Stimulated activated effector memory CD8-positive, alpha-beta T cell treated with anti-CD3 and anti-CD28 coated beads, Interleukin-12 subunit alpha, Interleukin-12 subunit beta, amount 100 ng/mL, for 72 hours (primary cell): Measurements from ENCODE around the gene PPP3R1.

Source experiments
- ATAC-seq: fragments of 150-1000 bp; cut with Tn5 transposase; 2 replicates; pipeline ENCODE4 v1.10.0; 2021
- DNase-seq, 2 donors: peaks; one replicate each; pipeline ENCODE4 v3.0.0; 2021 to 2022; ENCODE audit warnings: low spot score in 2 of 2
- H3K27ac Mint-ChIP-seq: one replicate; pipeline ENCODE4 v1.8.0; 2022; ENCODE audit warnings: mild to moderate bottlenecking, mixed read lengths
- H3K36me3 Mint-ChIP-seq: one replicate; pipeline ENCODE4 v1.8.0; 2022; ENCODE audit warnings: mild to moderate bottlenecking, mixed read lengths
- H3K4me1 Mint-ChIP-seq: one replicate; pipeline ENCODE4 v1.8.0; 2022; ENCODE audit warnings: mixed read lengths
- H3K4me3 Mint-ChIP-seq: one replicate; pipeline ENCODE4 v1.8.0; 2022; ENCODE audit warnings: mild to moderate bottlenecking, mixed read lengths
- H3K9me3 Mint-ChIP-seq: one replicate; pipeline ENCODE4 v1.8.0; 2022; ENCODE audit warnings: mixed read lengths

Gene PPP3R1

GRCh38 chr2:68246396-68246795, 5.9 kb downstream of the PPP3R1 start:
- Mint-ChIP-seq H3K4me3 (no peak overlapping the region), H3K4me1 (peaks cover 17% of the 10 kb centered on the region), H3K36me3 (no peaks in the 10 kb centered on the region), H3K9me3 (no peaks in the 10 kb centered on the region), H3K27ac (no peak overlapping the region)
- no peak for DNase-seq
- ATAC-seq, result no peak

- no peaks in the 10 kb centered on the region for H3K36me3 Mint-ChIP-seq
- DNase-seq (no peak), ATAC-seq (no peak)
- no peak overlapping the region for H3K4me3 Mint-ChIP-seq
- peaks cover 13% of the 10 kb centered on the region for H3K4me1 Mint-ChIP-seq
- no peaks in the 10 kb centered on the region for H3K9me3 Mint-ChIP-seq
- H3K27ac Mint-ChIP-seq, result no peak overlapping the region
These were observed 6.7 kb downstream of the PPP3R1 start for GRCh38 chr2:68245672-68246071.

GRCh38 chr2:68245066-68245465, 7.3 kb downstream of the PPP3R1 start:
- Mint-ChIP-seq H3K36me3 (no peaks in the 10 kb centered on the region), H3K27ac (no peak overlapping the region), H3K4me1 (peaks cover 13% of the 10 kb centered on the region), H3K9me3 (no peaks in the 10 kb centered on the region), H3K4me3 (no peak overlapping the region)
- DNase-seq (no peak), ATAC-seq (no peak)

DNA sequence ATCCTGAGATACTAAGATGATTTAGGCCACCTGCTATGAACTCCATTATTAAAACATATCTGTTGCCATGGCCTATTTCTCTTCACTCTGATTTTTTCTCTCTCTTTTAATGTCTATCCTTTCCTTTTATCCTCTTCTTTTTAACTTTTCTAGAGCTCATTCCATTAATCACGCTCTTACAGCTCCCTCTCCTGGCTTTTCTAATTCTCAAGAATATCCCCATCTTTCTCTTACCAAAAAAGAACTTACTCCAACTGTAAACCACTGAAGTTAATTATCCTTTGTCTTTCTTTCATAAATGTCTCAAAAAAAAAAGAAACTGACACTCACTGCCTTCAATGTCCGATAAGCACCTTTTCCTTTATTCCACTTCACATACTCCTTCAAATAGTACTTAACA, 7.9 kb downstream of the PPP3R1 start:
- DNase-seq, result no peak
- no peak overlapping the region for H3K27ac Mint-ChIP-seq
- no peak for ATAC-seq
- no peak overlapping the region for H3K4me3 Mint-ChIP-seq
- no peaks in the 10 kb centered on the region for H3K9me3 Mint-ChIP-seq
- no peaks in the 10 kb centered on the region for H3K36me3 Mint-ChIP-seq
- peaks cover 14% of the 10 kb centered on the region for H3K4me1 Mint-ChIP-seq

DNA sequence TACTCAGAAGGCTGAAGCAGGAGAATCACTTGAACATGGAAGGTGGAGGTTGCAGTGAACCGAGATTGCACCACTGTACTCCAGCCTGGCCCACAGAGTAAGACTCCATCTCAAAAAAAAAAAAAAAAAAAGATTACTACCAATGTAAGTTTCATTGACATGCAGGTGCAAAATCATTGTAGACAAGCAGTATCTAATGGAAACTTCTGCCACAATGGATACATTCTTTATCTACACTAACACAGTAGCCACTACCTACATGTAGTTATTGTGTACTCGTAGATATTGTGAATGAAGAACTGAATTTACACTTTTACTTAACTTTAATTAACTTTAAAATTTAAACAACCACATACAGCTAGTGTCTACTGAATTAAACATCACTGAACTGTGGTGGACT, 10.6 kb downstream of the PPP3R1 start:
- DNase-seq (no peak), ATAC-seq (no peak)
- H3K9me3 Mint-ChIP-seq, result no peaks in the 10 kb centered on the region
- H3K4me3 Mint-ChIP-seq, result no peak overlapping the region
- H3K36me3 Mint-ChIP-seq, result no peaks in the 10 kb centered on the region
- H3K27ac Mint-ChIP-seq, result no peak overlapping the region
- H3K4me1 Mint-ChIP-seq, result peaks cover 31% of the 10 kb centered on the region

DNA sequence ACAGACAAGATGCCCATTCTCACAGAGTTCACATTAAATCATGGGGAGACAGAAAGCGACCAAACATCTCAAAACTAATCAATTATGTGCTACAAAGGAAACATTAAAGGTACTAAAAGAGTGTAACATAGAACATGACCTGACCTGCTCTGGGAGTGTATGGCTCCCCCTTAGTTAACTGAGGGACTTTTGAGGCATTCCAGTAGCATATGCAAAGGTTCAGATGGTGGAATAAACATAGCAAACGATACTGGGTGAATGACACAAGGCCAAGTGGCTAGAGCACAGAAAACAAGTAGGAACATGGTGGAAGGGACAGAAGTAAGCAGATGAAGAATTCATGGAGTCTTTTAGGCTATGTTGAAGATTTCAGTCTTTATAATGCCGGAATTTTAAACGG, 11.9 kb downstream of the PPP3R1 start:
- DNase-seq, result no peak
- no peak overlapping the region for H3K4me3 Mint-ChIP-seq
- ATAC-seq, result no peak
- no peaks in the 10 kb centered on the region for H3K9me3 Mint-ChIP-seq
- H3K27ac Mint-ChIP-seq, result no peak overlapping the region
- H3K36me3 Mint-ChIP-seq, result no peaks in the 10 kb centered on the region
- H3K4me1 Mint-ChIP-seq, result peaks cover 43% of the 10 kb centered on the region

GRCh38 chr2:68238955-68239822, 13.1 kb downstream of the PPP3R1 start:
- no peaks in the 10 kb centered on the region for H3K9me3 Mint-ChIP-seq
- H3K27ac Mint-ChIP-seq, result peak overlapping the region; percentile 7
- H3K4me3 Mint-ChIP-seq, result peak overlapping the region; percentile 52
- no peaks in the 10 kb centered on the region for H3K36me3 Mint-ChIP-seq
- DNase-seq, result no peak
- ATAC-seq, result peak; percentile 67
- peaks cover 45% of the 10 kb centered on the region for H3K4me1 Mint-ChIP-seq

DNA sequence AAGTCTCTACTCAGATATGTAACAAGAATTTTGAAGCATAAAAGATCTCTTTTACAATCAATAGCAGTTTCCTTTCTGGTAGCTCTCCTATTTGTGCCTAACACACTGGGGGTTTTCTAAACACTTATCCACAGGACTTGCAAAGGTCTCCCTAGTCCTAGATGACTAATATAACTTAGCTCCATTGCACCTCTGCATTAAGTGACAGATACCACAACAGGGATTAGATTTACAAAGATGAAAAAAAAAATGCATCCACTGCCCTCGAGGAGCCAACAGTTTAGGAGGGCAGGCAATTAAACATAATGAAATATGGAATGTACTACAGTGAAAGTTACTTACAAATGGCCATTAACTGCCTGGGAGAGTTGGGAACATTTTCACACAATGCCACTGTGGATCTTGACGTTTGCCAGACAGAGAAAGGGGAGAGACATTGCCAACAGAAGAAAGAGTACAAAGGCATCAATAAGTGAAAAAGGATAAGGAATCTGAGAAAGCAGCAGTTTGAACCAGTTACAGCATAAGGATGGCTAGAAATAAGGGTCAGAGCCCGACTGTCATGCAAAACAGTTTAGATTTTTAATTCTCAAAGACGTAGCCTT, 14.3 kb downstream of the PPP3R1 start:
- H3K9me3 Mint-ChIP-seq, result no peaks in the 10 kb centered on the region
- DNase-seq (no peak), ATAC-seq (peak; percentile 44)
- H3K36me3 Mint-ChIP-seq, result no peaks in the 10 kb centered on the region
- peak overlapping the region; percentile 41 for H3K27ac Mint-ChIP-seq
- H3K4me3 Mint-ChIP-seq, result peak overlapping the region; percentile 5
- peaks cover 46% of the 10 kb centered on the region for H3K4me1 Mint-ChIP-seq

GRCh38 chr2:68237404-68237803, 14.9 kb downstream of the PPP3R1 start:
- no peaks in the 10 kb centered on the region for H3K9me3 Mint-ChIP-seq
- H3K4me3 Mint-ChIP-seq, result no peak overlapping the region
- DNase-seq (no peak), ATAC-seq (no peak)
- peaks cover 50% of the 10 kb centered on the region for H3K4me1 Mint-ChIP-seq
- no peaks in the 10 kb centered on the region for H3K36me3 Mint-ChIP-seq
- no peak overlapping the region for H3K27ac Mint-ChIP-seq

- DNase-seq (no peak), ATAC-seq (no peak)
- Mint-ChIP-seq H3K9me3 (no peaks in the 10 kb centered on the region), H3K27ac (no peak overlapping the region), H3K4me3 (no peak overlapping the region), H3K36me3 (no peaks in the 10 kb centered on the region), H3K4me1 (peaks cover 50% of the 10 kb centered on the region)
These were observed 15.5 kb downstream of the PPP3R1 start for GRCh38 chr2:68236876-68237275.

GRCh38 chr2:68236103-68236734, 16.1 kb downstream of the PPP3R1 start:
- DNase-seq (no peak), ATAC-seq (peak; percentile 49)
- Mint-ChIP-seq H3K9me3 (no peaks in the 10 kb centered on the region), H3K4me1 (peaks cover 54% of the 10 kb centered on the region), H3K4me3 (peak overlapping the region; percentile 12), H3K27ac (peak overlapping the region; percentile 5), H3K36me3 (no peaks in the 10 kb centered on the region)

DNA sequence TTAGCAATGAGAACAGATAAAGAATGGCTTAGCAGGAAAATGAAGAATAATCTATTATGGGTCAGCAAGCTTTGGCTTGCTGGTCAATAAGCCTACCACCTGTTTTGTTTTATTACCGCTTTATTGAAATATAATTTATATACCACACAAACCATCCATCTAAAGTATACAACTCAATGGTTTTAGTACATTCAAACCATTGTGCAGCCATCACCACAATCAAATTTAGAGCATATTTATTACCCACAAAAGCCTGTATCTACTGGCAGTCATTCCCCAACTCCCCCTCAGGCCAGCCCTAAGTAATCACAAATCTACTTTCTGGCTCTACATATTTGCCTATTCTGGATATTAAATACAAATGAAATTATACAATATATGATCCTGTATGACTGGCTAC, 17.2 kb downstream of the PPP3R1 start:
- DNase-seq, result no peak
- no peak for ATAC-seq
- no peaks in the 10 kb centered on the region for H3K9me3 Mint-ChIP-seq
- H3K4me3 Mint-ChIP-seq, result no peak overlapping the region
- H3K36me3 Mint-ChIP-seq, result no peaks in the 10 kb centered on the region
- peaks cover 56% of the 10 kb centered on the region for H3K4me1 Mint-ChIP-seq
- H3K27ac Mint-ChIP-seq, result no peak overlapping the region

- no peak overlapping the region for H3K27ac Mint-ChIP-seq
- H3K36me3 Mint-ChIP-seq, result no peaks in the 10 kb centered on the region
- H3K9me3 Mint-ChIP-seq, result no peaks in the 10 kb centered on the region
- DNase-seq, result no peak
- H3K4me3 Mint-ChIP-seq, result no peak overlapping the region
- ATAC-seq, result no peak
- H3K4me1 Mint-ChIP-seq, result peaks cover 57% of the 10 kb centered on the region
These were observed 17.9 kb downstream of the PPP3R1 start for GRCh38 chr2:68234405-68234804.

- H3K36me3 Mint-ChIP-seq, result no peaks in the 10 kb centered on the region
- peak overlapping the region; percentile 1 for H3K27ac Mint-ChIP-seq
- ATAC-seq, result no peak
- H3K4me3 Mint-ChIP-seq, result no peak overlapping the region
- H3K4me1 Mint-ChIP-seq, result peaks cover 56% of the 10 kb centered on the region
- H3K9me3 Mint-ChIP-seq, result no peaks in the 10 kb centered on the region
- DNase-seq, result no peak
These were observed 21.3 kb downstream of the PPP3R1 start for GRCh38 chr2:68231061-68231372.

GRCh38 chr2:68230241-68231060, 21.9 kb downstream of the PPP3R1 start:
- Mint-ChIP-seq H3K36me3 (no peaks in the 10 kb centered on the region), H3K27ac (peak overlapping the region; percentile 1), H3K4me3 (no peak overlapping the region), H3K9me3 (no peaks in the 10 kb centered on the region), H3K4me1 (peaks cover 56% of the 10 kb centered on the region)
- ATAC-seq, result no peak
- DNase-seq, result no peak
